ENCODE data around the gene DHRSX.
"Not testable (repeated sequence)": the region's sequence is repeated elsewhere in the genome, so short reads cannot be mapped to it uniquely, and the experiment has no call there.

DHRSX gene

GRCh38 chrX:2401590-2402360 is 99.0 kb downstream of the DHRSX start:
- DNase-seq (ENCODE audit: low read depth in 2 of 3, low spot score in 1 of 3) = no peak

GRCh38 chrX:2401201-2401589 is 99.6 kb downstream of the DHRSX start:
- DNase-seq (ENCODE audit: low read depth in 2 of 3, low spot score in 1 of 3) = no peak

- no peak for DNase-seq (ENCODE audit: low read depth in 2 of 3, low spot score in 1 of 3)
Measured at GRCh38 chrX:2398064-2398656, 102.6 kb downstream of the DHRSX start.

- no peak for DNase-seq (ENCODE audit: low read depth in 2 of 3, low spot score in 1 of 3)
Measured at GRCh38 chrX:2397229-2398063, 103.3 kb downstream of the DHRSX start.

GRCh38 chrX:2395261-2395992 is 105.3 kb downstream of the DHRSX start:
- no peak for DNase-seq (ENCODE audit: low read depth in 2 of 3, low spot score in 1 of 3)

GRCh38 chrX:2391869-2392606 is 108.7 kb downstream of the DHRSX start:
- no peak for DNase-seq (ENCODE audit: low read depth in 2 of 3, low spot score in 1 of 3)

- no peak for DNase-seq (ENCODE audit: low read depth in 2 of 3, low spot score in 1 of 3)
Measured at GRCh38 chrX:2390754-2391153, 110.0 kb downstream of the DHRSX start.

GRCh38 chrX:2389731-2390130 is 111.0 kb downstream of the DHRSX start:
- not testable (repeated sequence) for DNase-seq (ENCODE audit: low read depth in 2 of 3, low spot score in 1 of 3)

- no peak for DNase-seq (ENCODE audit: low read depth in 2 of 3, low spot score in 1 of 3)
Measured at GRCh38 chrX:2389324-2389723, 111.5 kb downstream of the DHRSX start.

- DNase-seq (ENCODE audit: low read depth in 2 of 3, low spot score in 1 of 3) = no peak
Measured at GRCh38 chrX:2388669-2389068, 112.1 kb downstream of the DHRSX start.

- no peak for DNase-seq (ENCODE audit: low read depth in 2 of 3, low spot score in 1 of 3)
Measured at GRCh38 chrX:2387614-2388239, 113.0 kb downstream of the DHRSX start.

- DNase-seq (ENCODE audit: low read depth in 2 of 3, low spot score in 1 of 3) = no peak
Measured at GRCh38 chrX:2385224-2385623, 115.6 kb downstream of the DHRSX start.

GRCh38 chrX:2384486-2384885 is 116.3 kb downstream of the DHRSX start:
- no peak for DNase-seq (ENCODE audit: low read depth in 2 of 3, low spot score in 1 of 3)

- no peak for DNase-seq (ENCODE audit: low read depth in 2 of 3, low spot score in 1 of 3)
Measured at GRCh38 chrX:2383735-2384134, 117.0 kb downstream of the DHRSX start.

GRCh38 chrX:2383144-2383543 is 117.6 kb downstream of the DHRSX start:
- no peak for DNase-seq (ENCODE audit: low read depth in 2 of 3, low spot score in 1 of 3)

- DNase-seq (ENCODE audit: low read depth in 2 of 3, low spot score in 1 of 3) = not testable (repeated sequence)
Measured at GRCh38 chrX:2382433-2383048, 118.2 kb downstream of the DHRSX start.

GRCh38 chrX:2376166-2376565 is 124.6 kb downstream of the DHRSX start:
- DNase-seq (ENCODE audit: low read depth in 2 of 3, low spot score in 1 of 3) = no peak

GRCh38 chrX:2374086-2374485 is 126.7 kb downstream of the DHRSX start:
- no peak for DNase-seq (ENCODE audit: low read depth in 2 of 3, low spot score in 1 of 3)

- no peak for DNase-seq (ENCODE audit: low read depth in 2 of 3, low spot score in 1 of 3)
Measured at GRCh38 chrX:2373615-2374014, 127.2 kb downstream of the DHRSX start.
